ENCODE results near the gene NAGS.
A peak's percentile ranks its signal among the peaks of the same experiment; 100 is the strongest.
"Not testable (repeated sequence)": the region's sequence is repeated elsewhere in the genome, so short reads cannot be mapped to it uniquely, and the experiment has no call there.

The NAGS gene

GRCh38 chr17:43986225-43986981 is 18.0 kb upstream of the NAGS start:
- no peak for DNase-seq

- DNase-seq: no peak
These were observed 17.0 kb upstream of the NAGS start for GRCh38 chr17:43987131-43988021.

GRCh38 chr17:43988301-43988700 is 16.1 kb upstream of the NAGS start:
- no peak for DNase-seq

- no peak for DNase-seq
These were observed 11.8 kb upstream of the NAGS start for GRCh38 chr17:43992641-43993040.

- peak; percentile 63 for DNase-seq
These were observed 9.9 kb upstream of the NAGS start for GRCh38 chr17:43994272-43995149.

- DNase-seq: no peak
These were observed 9.3 kb upstream of the NAGS start for GRCh38 chr17:43995150-43995471.

- DNase-seq: not testable (repeated sequence)
These were observed 7.2 kb upstream of the NAGS start for GRCh38 chr17:43997180-43997579.

- no peak for DNase-seq
These were observed 5.9 kb upstream of the NAGS start for GRCh38 chr17:43998552-43998951.

- DNase-seq: no peak
These were observed 5.4 kb upstream of the NAGS start for GRCh38 chr17:43999024-43999423.

- DNase-seq: no peak
These were observed 4.1 kb upstream of the NAGS start for GRCh38 chr17:44000141-44000860.

GRCh38 chr17:44000871-44001460 is 3.5 kb upstream of the NAGS start:
- no peak for DNase-seq

- DNase-seq: no peak
These were observed 2.9 kb upstream of the NAGS start for GRCh38 chr17:44001461-44001920.

- no peak for DNase-seq
These were observed 2.1 kb upstream of the NAGS start for GRCh38 chr17:44002141-44002848.

- no peak for DNase-seq
These were observed 522 bp downstream of the NAGS start for GRCh38 chr17:44004761-44005526.

GRCh38 chr17:44005527-44006271 is 1.3 kb downstream of the NAGS start:
- DNase-seq: peak; percentile 36

- no peak for DNase-seq
These were observed 1.8 kb downstream of the NAGS start for GRCh38 chr17:44006272-44006597.

GRCh38 chr17:44006598-44007345 is 2.4 kb downstream of the NAGS start:
- peak; percentile 97 for DNase-seq

GRCh38 chr17:44007346-44008204 is 3.2 kb downstream of the NAGS start:
- no peak for DNase-seq
